Measurements from ENCODE around the gene LIMK2.
"Not testable (repeated sequence)": the region's sequence is repeated elsewhere in the genome, so short reads cannot be mapped to it uniquely, and the experiment has no call there.

Gene LIMK2

GRCh38 chr22:31212783-31213629, 908 bp downstream of the LIMK2 start:
- Histone ChIP-seq H3K36me3 (ENCODE audit: control insufficient read depth, insufficient read depth, low read length, severe bottlenecking) (peaks cover 3% of the 10 kb centered on the region), H3K9me3 (ENCODE audit: control insufficient read depth, low read length) (no peaks in the 10 kb centered on the region), H3K9ac (ENCODE audit: low read length) (peak overlapping the region; percentile 89), H3K4me1 (ENCODE audit: control insufficient read depth, insufficient read depth, low read length) (peaks cover 33% of the 10 kb centered on the region), H3K27me3 (replicated peaks; ENCODE audit: control insufficient read depth, insufficient read depth, low read length) (no peaks in the 10 kb centered on the region), H3K4me3 (ENCODE audit: low read length) (peak overlapping the region; percentile 95)
- DNase-seq (ENCODE audit: low read depth), result peak; percentile 5

GRCh38 chr22:31215018-31215535, 3.0 kb downstream of the LIMK2 start:
- H3K9me3 ChIP-seq (ENCODE audit: control insufficient read depth, low read length), result no peaks in the 10 kb centered on the region
- no peak overlapping the region for H3K9ac ChIP-seq (ENCODE audit: low read length)
- H3K4me1 ChIP-seq (ENCODE audit: control insufficient read depth, insufficient read depth, low read length), result peaks cover 47% of the 10 kb centered on the region
- no peak overlapping the region for H3K4me3 ChIP-seq (ENCODE audit: low read length)
- no peaks in the 10 kb centered on the region for H3K36me3 ChIP-seq (ENCODE audit: control insufficient read depth, insufficient read depth, low read length, severe bottlenecking)
- no peak for DNase-seq (ENCODE audit: low read depth)
- H3K27me3 ChIP-seq (replicated peaks; ENCODE audit: control insufficient read depth, insufficient read depth, low read length), result no peaks in the 10 kb centered on the region

GRCh38 chr22:31218565-31219262, 6.6 kb downstream of the LIMK2 start:
- Histone ChIP-seq H3K36me3 (ENCODE audit: control insufficient read depth, insufficient read depth, low read length, severe bottlenecking) (no peaks in the 10 kb centered on the region), H3K27me3 (replicated peaks; ENCODE audit: control insufficient read depth, insufficient read depth, low read length) (no peaks in the 10 kb centered on the region), H3K4me3 (ENCODE audit: low read length) (no peak overlapping the region), H3K9ac (ENCODE audit: low read length) (no peak overlapping the region), H3K4me1 (ENCODE audit: control insufficient read depth, insufficient read depth, low read length) (peaks cover 43% of the 10 kb centered on the region), H3K9me3 (ENCODE audit: control insufficient read depth, low read length) (no peaks in the 10 kb centered on the region)
- DNase-seq (ENCODE audit: low read depth), result no peak

- Histone ChIP-seq H3K4me3 (ENCODE audit: low read length) (no peak overlapping the region), H3K9ac (ENCODE audit: low read length) (no peak overlapping the region), H3K9me3 (ENCODE audit: control insufficient read depth, low read length) (no peaks in the 10 kb centered on the region), H3K27me3 (replicated peaks; ENCODE audit: control insufficient read depth, insufficient read depth, low read length) (no peaks in the 10 kb centered on the region), H3K4me1 (ENCODE audit: control insufficient read depth, insufficient read depth, low read length) (peaks cover 47% of the 10 kb centered on the region), H3K36me3 (ENCODE audit: control insufficient read depth, insufficient read depth, low read length, severe bottlenecking) (no peaks in the 10 kb centered on the region)
- no peak for DNase-seq (ENCODE audit: low read depth)
Measured at GRCh38 chr22:31221084-31221483, 9.0 kb downstream of the LIMK2 start.

- Histone ChIP-seq H3K36me3 (ENCODE audit: control insufficient read depth, insufficient read depth, low read length, severe bottlenecking) (no peaks in the 10 kb centered on the region), H3K9me3 (ENCODE audit: control insufficient read depth, low read length) (no peaks in the 10 kb centered on the region), H3K9ac (ENCODE audit: low read length) (no peak overlapping the region), H3K4me3 (ENCODE audit: low read length) (no peak overlapping the region), H3K27me3 (replicated peaks; ENCODE audit: control insufficient read depth, insufficient read depth, low read length) (no peaks in the 10 kb centered on the region), H3K4me1 (ENCODE audit: control insufficient read depth, insufficient read depth, low read length) (peaks cover 51% of the 10 kb centered on the region)
- no peak for DNase-seq (ENCODE audit: low read depth)
Measured at GRCh38 chr22:31222736-31223135, 10.6 kb downstream of the LIMK2 start.

GRCh38 chr22:31223786-31224191, 11.7 kb downstream of the LIMK2 start:
- no peak overlapping the region for H3K4me3 ChIP-seq (ENCODE audit: low read length)
- H3K9ac ChIP-seq (ENCODE audit: low read length), result no peak overlapping the region
- no peaks in the 10 kb centered on the region for H3K27me3 ChIP-seq (replicated peaks; ENCODE audit: control insufficient read depth, insufficient read depth, low read length)
- DNase-seq (ENCODE audit: low read depth), result no peak
- no peaks in the 10 kb centered on the region for H3K9me3 ChIP-seq (ENCODE audit: control insufficient read depth, low read length)
- H3K4me1 ChIP-seq (ENCODE audit: control insufficient read depth, insufficient read depth, low read length), result peaks cover 46% of the 10 kb centered on the region
- H3K36me3 ChIP-seq (ENCODE audit: control insufficient read depth, insufficient read depth, low read length, severe bottlenecking), result no peaks in the 10 kb centered on the region

- peaks cover 50% of the 10 kb centered on the region for H3K4me1 ChIP-seq (ENCODE audit: control insufficient read depth, insufficient read depth, low read length)
- not testable (repeated sequence) for H3K27me3 ChIP-seq (replicated peaks; ENCODE audit: control insufficient read depth, insufficient read depth, low read length); H3K4me3 ChIP-seq (ENCODE audit: low read length); DNase-seq (ENCODE audit: low read depth); H3K9ac ChIP-seq (ENCODE audit: low read length); H3K9me3 ChIP-seq (ENCODE audit: control insufficient read depth, low read length); H3K36me3 ChIP-seq (ENCODE audit: control insufficient read depth, insufficient read depth, low read length, severe bottlenecking)
Measured at GRCh38 chr22:31224691-31225090, 12.6 kb downstream of the LIMK2 start.

- H3K4me3 ChIP-seq (ENCODE audit: low read length), result no peak overlapping the region
Measured at GRCh38 chr22:31227186-31227585, 15.1 kb downstream of the LIMK2 start.

GRCh38 chr22:31229402-31230079, 17.4 kb downstream of the LIMK2 start:
- no peaks in the 10 kb centered on the region for H3K27me3 ChIP-seq (replicated peaks; ENCODE audit: control insufficient read depth, insufficient read depth, low read length)
- no peaks in the 10 kb centered on the region for H3K36me3 ChIP-seq (ENCODE audit: control insufficient read depth, insufficient read depth, low read length, severe bottlenecking)
- no peaks in the 10 kb centered on the region for H3K9me3 ChIP-seq (ENCODE audit: control insufficient read depth, low read length)
- peak; percentile 47 for DNase-seq (ENCODE audit: low read depth)
- H3K9ac ChIP-seq (ENCODE audit: low read length), result peak overlapping the region; percentile 57
- peaks cover 42% of the 10 kb centered on the region for H3K4me1 ChIP-seq (ENCODE audit: control insufficient read depth, insufficient read depth, low read length)
- H3K4me3 ChIP-seq (ENCODE audit: low read length), result peak overlapping the region; percentile 4

More at GRCh38 chr22:31227186-31227585, 15.1 kb downstream of the LIMK2 start:
- Histone ChIP-seq H3K4me1 (ENCODE audit: control insufficient read depth, insufficient read depth, low read length) (peaks cover 57% of the 10 kb centered on the region), H3K36me3 (ENCODE audit: control insufficient read depth, insufficient read depth, low read length, severe bottlenecking) (no peaks in the 10 kb centered on the region), H3K9ac (ENCODE audit: low read length) (no peak overlapping the region), H3K9me3 (ENCODE audit: control insufficient read depth, low read length) (no peaks in the 10 kb centered on the region), H3K27me3 (replicated peaks; ENCODE audit: control insufficient read depth, insufficient read depth, low read length) (no peaks in the 10 kb centered on the region)
- no peak for DNase-seq (ENCODE audit: low read depth)

- H3K4me3 ChIP-seq (ENCODE audit: low read length), result peak overlapping the region; percentile 4
- peak; percentile 50 for DNase-seq (ENCODE audit: low read depth)
- H3K27me3 ChIP-seq (replicated peaks; ENCODE audit: control insufficient read depth, insufficient read depth, low read length), result no peaks in the 10 kb centered on the region
- H3K9me3 ChIP-seq (ENCODE audit: control insufficient read depth, low read length), result no peaks in the 10 kb centered on the region
- H3K36me3 ChIP-seq (ENCODE audit: control insufficient read depth, insufficient read depth, low read length, severe bottlenecking), result no peaks in the 10 kb centered on the region
- peak overlapping the region; percentile 31 for H3K9ac ChIP-seq (ENCODE audit: low read length)
- peaks cover 42% of the 10 kb centered on the region for H3K4me1 ChIP-seq (ENCODE audit: control insufficient read depth, insufficient read depth, low read length)
Measured at GRCh38 chr22:31230155-31230870, 18.2 kb downstream of the LIMK2 start.
